GM21619 (cell line): ENCODE measurements around the gene CDH15.

Source experiments
- ATAC-seq: cut with Tn5 transposase; IDR thresholded peaks from one replicate; pipeline ENCODE4 v1.9.1; 2021; ENCODE audit not compliant: unreplicated experiment

CDH15 gene

DNA sequence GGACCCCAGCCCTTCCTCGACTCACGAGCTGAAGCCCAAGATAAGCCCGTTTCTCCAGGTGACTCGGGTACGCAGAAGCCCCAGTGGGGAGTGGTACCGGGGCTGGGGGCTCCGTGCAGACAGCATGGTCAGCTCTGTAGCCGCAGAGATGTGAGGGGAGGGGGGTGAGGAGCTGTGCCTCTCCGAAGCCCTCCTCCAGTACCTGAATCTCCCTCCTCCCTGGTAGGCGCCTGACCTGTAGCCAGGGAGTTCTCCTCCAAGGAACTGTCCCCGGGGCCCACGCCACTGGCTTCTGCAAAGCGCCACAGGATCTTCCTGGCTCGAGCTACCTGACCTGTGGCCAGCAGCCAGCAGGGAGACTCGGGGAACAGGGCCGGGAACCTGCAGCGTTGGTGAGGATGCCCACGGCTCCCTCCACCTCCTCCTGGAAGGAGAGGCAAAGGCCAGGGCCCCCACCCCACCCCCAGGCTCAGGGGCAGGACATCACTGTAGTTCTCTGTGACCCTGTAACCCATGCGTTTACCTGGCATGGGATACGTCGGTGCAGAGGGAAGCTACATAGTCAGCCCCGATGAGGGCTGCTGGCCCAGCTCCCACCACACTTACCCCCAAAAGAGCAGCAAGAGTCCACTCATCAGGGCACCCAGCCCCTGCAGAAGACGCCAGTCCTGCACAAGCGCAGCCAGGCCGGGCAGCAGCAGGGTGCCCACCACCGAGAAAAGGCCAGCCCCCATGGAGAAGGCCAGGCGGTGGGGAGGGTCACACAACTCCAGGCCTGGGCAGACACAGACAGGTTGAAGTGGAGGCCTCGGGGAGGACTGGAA is 27.1 kb downstream of the CDH15 start:
- no peak for ATAC-seq

DNA sequence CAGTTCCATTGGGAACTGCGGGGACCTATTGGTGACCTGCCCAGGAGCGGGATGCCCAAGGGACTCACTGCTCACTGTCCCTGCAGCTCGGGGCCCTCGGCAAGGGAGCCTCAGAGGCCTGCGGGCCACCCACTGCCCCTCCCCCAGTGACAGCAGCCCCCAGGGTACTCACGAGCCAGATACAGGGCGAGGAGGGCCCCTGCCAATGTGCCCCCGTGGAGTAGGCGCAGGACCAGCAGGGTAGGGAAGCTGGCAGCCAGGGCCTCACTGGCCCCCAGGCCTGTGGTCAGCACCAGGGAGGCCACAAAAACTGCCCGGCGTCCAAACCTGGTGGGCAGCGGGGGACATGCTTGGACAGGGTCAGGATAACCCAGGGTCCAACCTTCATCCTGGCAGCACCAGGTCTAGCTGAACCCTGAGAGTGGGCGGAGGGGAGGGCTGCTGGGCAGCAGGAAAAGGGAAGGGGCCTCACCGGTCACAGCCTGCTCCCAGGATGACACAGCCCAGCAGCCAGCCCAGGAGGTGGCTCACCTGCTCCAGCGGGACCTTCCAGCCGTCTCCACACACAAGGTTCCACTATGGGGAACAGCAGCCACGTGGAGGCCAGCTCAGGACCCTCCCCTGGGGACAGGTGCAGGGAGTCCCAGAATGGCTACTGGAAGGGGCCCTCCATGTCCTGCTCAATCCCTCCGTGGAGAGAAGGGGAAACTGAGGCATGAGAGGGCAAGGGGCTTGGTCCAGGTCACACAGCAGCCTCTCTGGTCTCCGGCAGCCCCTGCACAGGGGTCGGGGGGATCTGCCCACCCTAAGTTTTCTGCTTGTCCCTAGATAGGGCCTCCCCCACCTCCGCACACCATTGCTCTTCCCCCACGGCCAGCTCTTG is 27.9 kb downstream of the CDH15 start:
- ATAC-seq, result no peak

DNA sequence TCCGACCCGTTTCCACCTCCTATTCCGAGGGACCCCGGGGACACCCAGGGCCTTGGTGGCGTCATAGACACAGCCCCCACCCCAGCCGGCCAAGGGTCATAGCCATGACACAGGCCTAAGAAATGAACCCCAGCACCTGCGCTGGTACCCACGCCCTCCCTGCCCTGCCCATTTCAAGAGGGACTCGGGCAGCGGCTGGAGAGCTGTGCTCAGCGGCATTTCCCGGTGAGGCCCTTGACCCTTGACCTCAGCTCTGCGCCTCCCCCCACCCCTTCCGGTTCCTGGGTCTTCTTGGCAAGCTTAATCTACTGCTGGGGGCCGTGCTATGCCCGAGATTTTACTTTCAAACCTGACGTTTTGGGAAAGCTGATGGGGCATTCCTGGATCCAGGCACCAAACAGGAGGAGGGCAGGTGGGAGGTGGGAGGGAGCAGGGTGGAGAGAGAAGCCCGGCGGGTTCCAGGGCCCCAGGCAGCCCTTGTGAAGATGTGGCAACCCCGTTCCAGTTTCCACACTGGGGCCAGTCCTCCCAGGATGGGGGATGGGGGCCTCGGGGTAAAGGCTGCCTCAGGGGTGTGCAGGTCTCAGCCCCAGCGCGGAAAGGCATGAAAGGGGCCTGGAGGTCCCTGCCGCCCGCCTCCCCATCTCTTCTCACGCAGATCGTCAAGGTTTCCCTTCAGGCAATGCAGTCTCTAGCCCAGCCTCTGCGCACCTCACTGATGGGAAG is 28.7 kb downstream of the CDH15 start, which contains the start of gene SLC22A31:
TSS of gene SLC22A31 (minus strand) at position 414 of the 726 bp plus-strand sequence. CDS start at position 378, 36 bp downstream.
- no peak for ATAC-seq

DNA sequence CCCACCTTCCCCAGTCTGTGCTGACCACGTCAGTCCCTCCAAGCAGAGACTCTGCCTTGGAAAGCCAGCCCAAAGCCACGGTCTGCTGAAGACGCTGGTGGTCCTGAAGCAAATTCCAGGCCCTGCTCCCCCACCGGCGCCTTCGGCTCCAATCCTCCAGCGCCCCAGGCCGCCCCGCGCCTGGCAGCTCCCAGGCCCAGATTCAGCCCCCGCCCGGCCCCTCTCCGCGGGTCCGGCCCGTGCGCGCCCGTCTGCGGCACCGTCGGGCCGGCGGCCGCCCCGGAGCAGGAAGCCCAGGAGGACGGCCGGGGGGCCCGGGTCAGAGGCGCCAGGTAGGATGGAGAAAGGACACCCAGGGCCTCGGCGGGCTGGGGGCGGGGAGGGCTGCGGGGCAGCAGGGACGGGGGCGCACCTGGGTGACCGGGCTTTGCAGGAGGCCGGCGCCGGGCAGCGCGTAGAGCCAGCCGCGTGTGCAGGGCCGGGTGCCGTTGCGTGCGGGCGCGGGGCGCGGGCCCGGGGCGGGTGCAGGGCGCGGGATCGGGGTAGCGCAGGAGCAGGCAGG is 29.4 kb downstream of the CDH15 start:
- ATAC-seq, result no peak

DNA sequence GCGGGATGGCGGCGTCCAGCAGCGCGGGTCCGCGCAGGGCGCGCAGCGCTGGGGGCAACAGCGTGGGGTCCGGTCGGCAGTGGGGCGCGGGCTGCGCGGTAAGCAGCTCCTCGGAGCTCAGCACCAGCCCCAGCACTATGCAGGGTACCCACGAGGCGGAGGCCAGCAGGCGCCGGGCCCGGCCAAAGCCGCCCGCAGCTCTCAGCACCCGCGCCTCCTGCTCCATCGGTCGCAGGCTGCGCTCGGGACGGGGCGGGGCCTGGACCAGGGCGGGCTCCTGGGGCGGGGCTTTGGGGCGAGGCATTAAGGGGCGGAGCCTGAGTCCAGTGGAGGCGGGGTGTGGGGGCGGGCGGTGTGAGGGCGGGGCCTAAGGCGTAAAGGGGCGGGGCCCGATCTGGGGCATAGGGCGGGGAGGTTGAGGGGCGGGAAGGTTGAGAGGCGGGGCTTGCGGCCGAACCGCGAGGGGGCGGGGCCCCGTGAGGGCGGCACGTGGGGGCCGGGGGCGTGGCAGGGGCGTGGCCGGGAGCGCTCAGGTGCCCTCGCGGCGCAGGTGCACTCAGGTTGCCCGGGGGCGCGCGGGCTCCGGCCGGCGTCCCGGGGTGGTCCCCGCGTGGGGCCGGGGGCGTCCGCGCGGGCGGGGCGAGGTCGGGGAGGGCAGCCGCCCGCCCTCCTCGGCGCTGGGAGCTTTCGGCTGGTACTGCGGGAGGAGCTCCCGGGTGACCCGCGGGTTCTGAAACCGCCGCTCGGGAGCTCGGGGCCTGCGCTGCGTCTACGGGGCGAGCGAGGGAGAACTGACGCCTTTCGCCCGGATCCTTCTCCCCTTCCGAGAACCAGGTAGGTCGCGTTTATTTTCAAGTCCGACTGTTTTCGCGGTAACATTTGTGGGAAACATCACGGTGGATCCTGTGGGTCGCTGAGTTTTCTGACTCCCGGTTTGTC is 30.2 kb downstream of the CDH15 start:
- ATAC-seq, result no peak

DNA sequence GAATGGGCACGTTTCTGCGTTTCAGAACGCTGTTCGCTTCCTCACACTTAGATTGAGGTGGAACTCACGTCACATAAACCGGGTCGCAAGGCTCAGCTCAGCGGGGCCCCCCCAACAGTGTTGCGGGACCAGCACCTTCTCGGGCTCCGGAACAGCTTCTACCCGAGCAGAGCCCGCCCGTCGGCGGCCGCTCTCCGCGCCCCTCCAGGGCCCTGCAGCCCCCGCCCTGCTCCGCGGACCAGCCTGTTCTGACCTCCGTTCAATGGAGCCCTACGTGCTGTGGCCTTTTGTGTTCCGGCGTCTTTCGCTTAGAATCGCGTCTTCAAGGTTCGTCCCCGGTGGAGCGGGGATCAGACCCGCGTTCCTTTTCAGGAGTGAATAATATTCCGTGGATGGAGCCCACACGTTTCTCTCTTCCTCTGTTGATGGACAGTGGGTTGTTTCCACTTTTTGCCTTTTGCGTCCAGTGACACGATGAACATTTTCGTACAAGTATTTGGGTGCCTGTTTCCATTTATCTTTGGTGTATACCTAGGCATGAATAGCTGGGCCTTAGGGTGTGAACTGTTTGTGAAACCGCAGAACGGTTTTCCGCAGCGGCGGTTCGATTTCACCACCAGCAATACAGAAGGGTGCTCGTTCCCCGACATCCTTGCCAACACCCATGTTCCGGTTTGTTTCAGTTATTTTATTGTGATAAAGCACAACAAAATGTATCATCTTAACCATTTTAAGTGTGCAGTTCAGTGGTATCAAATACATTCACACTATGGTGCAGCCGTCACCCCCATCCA is 31.1 kb downstream of the CDH15 start:
- ATAC-seq, result no peak

DNA sequence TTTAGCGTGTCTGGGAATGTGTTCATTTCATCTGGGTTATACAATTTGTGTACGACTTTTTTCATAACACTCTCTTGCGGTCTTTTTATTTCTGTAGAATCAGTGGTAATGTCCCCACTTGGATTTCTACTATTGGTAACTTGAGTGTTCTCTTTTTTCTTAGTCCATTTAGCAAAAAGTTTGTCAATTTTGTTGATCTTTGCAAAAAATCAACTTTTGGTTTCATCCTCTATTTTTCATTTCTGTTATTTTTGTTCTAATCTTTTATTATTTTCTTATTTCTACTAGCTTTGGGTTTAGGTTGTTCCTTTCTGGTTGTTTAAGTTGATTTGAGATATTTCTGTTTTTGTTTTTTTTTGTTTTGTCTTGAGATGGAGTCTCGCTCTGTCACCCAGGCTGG is 36.4 kb downstream of the CDH15 start:
- ATAC-seq, result no peak

DNA sequence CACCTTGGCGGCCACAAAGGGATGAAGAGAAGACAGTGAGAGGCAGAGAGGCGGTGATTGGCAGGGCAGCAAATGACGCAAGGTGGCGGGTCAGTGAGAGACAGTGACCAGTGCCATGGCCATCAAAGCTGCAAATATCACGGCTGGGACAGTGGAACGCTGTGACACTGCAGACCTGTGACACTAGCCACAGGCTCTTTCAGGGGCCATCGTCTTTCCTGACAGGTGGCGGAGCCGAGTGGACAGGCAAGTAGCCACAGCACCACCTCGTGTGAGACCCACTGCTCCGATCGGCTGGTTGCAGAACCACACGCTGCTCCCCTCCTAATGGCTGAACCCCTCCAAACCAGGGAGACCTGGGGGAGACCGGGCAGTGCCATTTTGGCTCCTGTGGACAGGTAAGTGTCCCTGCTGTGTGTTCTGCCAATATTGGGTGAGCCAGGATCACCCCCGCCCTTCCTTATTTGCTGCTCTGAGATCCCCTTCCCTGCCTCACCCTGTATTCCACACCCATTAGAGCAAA is 38.0 kb downstream of the CDH15 start:
- no peak for ATAC-seq

DNA sequence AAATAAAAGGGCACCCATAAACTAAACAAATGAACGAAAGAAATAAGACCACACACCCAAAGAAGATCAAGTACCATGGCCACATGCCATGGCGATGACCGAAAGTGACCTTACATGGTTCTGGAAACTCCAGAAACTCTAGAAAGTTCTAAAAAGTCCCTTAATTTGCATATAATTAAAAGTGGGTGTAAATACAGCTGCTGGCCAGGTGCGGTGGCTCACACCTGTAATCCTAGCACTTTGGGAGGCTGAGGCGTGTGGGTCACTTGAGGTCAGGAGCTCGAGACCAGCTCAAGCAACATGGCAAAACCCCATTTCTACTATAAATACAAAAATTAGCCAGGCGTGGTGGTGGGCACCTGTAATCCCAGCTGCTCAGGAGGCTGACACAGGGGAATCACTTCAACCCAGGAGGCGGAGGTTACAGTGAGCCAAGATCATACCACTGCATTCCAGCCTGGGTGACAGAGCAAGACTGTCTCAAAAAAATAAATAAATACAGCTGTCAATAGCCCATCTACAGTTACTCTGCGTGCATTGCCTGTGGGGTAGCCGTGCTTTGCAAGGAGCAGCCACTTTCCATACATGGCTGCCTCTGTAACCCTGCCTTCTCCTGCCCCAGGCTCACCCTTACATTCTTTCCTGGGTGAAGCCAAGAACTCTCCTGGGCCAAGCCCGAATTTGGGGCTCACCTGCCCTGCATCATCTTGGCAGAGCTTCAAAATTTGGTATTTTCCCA is 38.8 kb downstream of the CDH15 start:
- no peak for ATAC-seq

DNA sequence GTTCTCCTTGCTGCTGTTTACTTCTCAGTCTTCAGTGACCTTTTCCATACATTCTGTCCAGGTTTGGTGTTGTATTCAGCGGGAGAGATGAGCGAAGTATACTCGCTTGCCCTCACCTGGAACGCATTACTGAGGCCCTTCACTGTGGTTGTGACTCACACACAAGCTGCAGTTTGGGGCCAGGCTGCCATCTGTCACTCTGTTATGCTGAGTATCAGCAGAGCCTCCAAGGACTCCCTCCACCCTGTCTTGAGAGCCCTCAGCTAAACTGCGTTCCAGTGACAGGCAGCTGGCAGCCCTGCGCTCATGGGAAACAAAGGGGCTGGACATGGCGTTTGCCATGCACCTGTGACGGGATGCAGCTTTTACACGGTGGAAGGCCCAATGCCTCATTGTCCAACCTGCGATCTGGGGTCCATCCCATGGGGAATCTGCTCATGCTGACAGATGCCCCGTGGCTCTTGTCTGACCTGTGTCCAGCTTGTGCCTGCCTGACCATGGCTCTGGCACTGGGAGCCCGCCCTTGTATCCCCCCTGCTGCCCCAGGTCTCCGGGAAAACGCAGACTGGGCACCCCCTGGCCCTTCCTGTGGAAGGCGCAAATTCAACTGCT is 39.5 kb downstream of the CDH15 start:
- no peak for ATAC-seq

DNA sequence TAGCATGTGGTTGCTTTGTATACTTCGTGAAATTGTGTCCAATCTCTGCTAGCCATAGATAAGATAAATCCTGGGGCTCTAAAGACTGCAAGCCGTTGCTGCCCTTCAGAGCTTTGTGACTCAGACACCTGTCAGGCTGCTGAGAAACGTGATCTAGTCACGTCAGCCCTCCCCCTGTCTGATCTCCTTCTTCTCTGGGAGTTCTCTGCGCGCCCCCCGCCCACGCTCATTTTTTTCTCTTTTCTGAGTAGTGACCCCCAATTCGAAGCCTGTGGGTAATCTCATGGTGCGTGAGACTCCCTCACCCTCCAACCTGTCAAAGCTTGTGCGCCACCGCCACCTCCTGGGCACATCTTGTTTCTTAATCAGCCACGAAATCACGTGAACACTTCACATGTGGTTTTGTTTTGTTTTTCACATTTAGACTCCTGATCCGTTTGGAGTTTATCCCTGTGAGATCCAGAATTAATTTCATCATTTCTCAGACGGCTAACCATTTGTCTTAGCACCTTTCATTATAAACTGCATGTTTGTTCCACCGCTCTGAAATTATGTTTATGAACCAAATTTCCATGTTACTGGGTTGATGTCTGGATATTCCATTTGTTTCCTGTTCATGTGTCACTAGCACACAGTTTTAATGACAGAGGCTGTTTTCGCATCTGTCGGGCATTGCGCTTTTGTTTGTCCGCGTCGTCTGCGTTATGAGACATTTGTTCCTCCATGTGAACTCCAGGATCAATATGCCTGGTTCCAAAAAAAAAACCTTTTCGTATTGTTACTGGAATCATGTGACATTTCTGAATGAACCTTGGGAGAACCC is 45.0 kb downstream of the CDH15 start:
- ATAC-seq, result no peak

DNA sequence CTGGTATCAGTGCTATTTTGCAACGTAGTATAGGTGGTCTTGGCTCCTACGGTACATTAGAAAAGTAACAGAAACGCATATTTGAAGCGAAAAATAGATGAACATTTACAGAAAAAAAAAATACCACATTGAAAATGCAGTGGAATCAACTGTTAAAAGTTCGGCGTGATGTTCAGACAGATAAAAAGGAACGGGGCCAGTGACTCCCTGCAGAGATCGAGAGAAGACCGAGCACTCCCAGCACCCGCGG is 45.5 kb downstream of the CDH15 start:
- ATAC-seq, result no peak

DNA sequence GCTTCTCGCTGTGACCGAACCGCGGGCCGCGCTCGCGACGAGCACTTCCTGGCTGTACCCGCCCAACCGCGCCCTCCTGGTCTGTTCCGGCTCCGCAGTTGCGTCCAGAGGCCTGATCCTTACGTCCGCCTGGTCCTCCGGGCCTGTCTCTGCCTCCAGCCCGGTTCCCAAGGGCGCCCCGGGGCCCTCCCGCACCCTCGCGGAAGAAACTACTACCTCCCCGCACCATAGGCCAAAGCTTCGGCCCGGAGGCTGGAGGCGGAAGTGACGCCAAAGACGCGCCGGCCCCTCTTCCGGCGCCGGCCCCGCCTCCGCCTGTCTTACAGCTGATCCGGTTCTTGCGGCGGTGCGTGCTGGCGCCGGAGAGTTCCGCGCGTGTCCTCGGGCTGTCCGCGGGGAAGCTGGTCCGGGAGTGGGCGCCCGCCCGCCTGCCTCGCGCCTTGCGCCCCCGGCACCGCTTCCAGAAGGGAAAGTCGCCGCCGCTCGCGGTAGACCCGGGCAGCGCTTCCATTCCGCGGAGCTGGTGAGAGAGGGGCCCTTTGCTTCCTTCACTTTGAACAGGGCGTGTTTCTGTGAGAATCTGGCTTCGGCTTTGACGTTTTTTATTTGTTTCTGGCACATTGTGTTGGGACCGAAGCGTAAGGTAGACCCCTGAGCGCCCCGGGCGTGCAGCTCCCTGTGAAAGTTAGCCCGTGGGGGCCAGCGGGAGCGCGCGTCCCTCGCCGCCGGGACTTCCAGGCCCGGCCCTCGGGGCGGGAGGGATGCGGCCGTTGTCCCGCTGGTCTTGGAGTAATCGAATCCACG is 46.0 kb downstream of the CDH15 start, which contains the start of gene ZNF778:
TSS of gene ZNF778 (plus strand) at position 316 of the 804 bp plus-strand sequence. CDS start 3,425 bp downstream, outside the sequence.
- peak; percentile 84 for ATAC-seq

DNA sequence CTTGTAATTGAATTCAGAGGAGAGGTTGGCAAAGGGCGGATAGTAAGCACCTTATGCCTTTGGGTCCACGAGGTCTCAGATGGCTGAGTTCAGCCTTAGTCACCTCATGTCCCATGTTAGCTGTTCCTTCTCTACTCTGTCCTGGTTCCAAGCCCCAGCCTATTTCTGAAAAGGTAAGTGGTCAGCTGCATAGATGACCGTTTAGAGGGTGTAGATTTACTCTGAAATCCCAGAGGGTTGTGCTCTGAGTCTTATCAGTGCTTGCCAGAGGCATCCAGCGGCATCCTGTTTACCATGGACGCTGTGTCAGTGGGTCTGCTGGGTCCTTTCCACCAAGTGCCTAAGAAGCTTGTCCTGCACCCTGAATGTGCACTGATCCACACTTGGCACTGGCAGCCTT is 47.8 kb downstream of the CDH15 start:
- ATAC-seq, result no peak

DNA sequence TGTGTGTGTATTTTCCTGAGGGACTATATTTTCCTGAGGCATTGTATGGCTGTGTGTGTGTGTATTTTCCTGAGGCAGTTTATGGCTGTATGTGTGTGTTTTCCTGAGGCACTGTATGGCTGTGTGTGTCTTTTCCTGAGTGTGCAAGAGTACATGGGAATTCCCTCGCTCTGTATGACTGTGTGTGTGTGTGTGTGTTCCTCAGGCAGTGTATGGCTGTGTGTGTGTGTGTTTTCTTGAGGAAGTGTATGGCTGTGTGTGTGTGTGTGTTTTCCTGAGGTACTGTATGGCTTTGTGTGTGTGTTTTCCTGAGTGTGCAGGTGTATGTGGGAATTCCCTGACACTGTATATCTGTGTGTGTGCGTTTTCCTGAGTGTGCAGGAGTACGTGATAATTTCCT is 50.1 kb downstream of the CDH15 start:
- ATAC-seq, result no peak

DNA sequence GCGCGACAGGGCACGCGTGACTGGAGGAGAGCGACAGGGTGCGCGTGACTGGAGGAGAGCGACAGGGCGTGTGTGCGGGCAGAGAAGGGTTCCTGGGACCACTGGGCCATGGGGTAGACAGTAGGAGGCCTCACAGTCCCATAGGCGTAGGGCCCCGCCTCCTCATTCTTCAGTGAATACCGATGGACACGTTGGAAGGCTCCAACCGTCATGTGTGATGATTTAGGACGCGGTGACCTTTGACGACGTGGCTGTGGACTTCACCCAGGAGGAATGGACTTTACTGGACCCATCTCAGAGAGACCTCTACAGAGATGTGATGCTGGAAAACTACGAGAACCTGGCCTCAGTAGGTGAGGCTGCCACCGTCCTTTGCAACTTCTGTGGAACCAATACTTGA is 51.4 kb downstream of the CDH15 start:
- no peak for ATAC-seq
